Endothelial cell of umbilical vein (primary cell): ENCODE measurements around the gene DGKA. TPM values are rescaled to one million over a fixed set of nuclear protein-coding genes. Genes with fewer than 3 reads are reported as not detected.

Experiments
- BruUV-seq: library from RNA; stranded (reverse); fragments of 400-500 nt; replicated peaks from 2 replicates; lab custom pipeline; 2021; lab: Mats Ljungman, UMichigan
- CTCF ChIA-PET: fragments of 300-600, 350-600 bp; sonication (Branson Sonifier 250); formaldehyde crosslinking; loops from one replicate; lab custom pipeline; 2021; ENCODE audit warnings: antibody characterized with exemption, inconsistent platforms; lab: Charles Lee
- POLR2A ChIA-PET: fragments of 300-600, 350-600 bp; sonication (Branson Sonifier 250); formaldehyde crosslinking; loops from one replicate; lab custom pipeline; 2021; ENCODE audit warnings: antibody characterized with exemption, inconsistent platforms; lab: Charles Lee
- DNase-seq: peaks from one replicate; pipeline ENCODE4 v3.0.0-alpha.2; 2011; ENCODE audit warnings: low read depth, low spot score
- FAIRE-seq: peaks from 2 replicates; lab custom pipeline; 2011; peaks lifted over from hg19 to GRCh38; lab: Jason Lieb, UNC
- H2AFZ ChIP-seq: 2 replicates; pipeline ENCODE4 v1.6.0; 2012; ENCODE audit warnings: low read depth, low read length, control low read depth, inconsistent platforms
- H3K27ac ChIP-seq: 2 replicates; pipeline ENCODE4 v1.5.1; 2011; ENCODE audit warnings: low read depth, mild to moderate bottlenecking, control low read depth, low read length, moderate library complexity; ENCODE audit not compliant: insufficient read depth
- H3K27me3 ChIP-seq, 2 experiments: 2 replicates each; pipeline versions ENCODE4 v1.6.0 to v1.6.1; 2011; ENCODE audit warnings: low read length in 2 of 2, mixed read lengths in 1 of 2; ENCODE audit not compliant: control insufficient read depth in 2 of 2, insufficient read depth in 2 of 2
- H3K36me3 ChIP-seq, 2 experiments: 2 replicates in 1 of 2; 3 replicates in 1 of 2; pipeline ENCODE4 v1.5.1; 2011; ENCODE audit warnings: low read length in 2 of 2, mild to moderate bottlenecking in 1 of 2, moderate library complexity in 1 of 2; ENCODE audit not compliant: control insufficient read depth in 2 of 2, insufficient read depth in 2 of 2; ENCODE audit errors: extremely low read depth in 1 of 2
- H3K4me1 ChIP-seq: 3 replicates; pipeline ENCODE4 v1.5.1; 2011; ENCODE audit warnings: mild to moderate bottlenecking, low read length; ENCODE audit not compliant: control insufficient read depth, insufficient read depth; ENCODE audit errors: extremely low read depth
- H3K4me2 ChIP-seq: 2 replicates; pipeline ENCODE4 v1.6.1; 2011; ENCODE audit warnings: low read length, control low read depth, mixed read lengths; ENCODE audit not compliant: insufficient read depth
- H3K4me3 ChIP-seq, 3 experiments: fragments of 200-600 bp in 1 of 3; sonication (generic), shearing (Covaris generic) in 1 of 3; replicated peaks in 1 of 3; 2 replicates each; pipeline ENCODE4 v1.5.1; 2011 to 2016; ENCODE audit warnings: control low read depth in 3 of 3, low read length in 3 of 3, mild to moderate bottlenecking in 2 of 3, inconsistent platforms in 1 of 3, low read depth in 1 of 3, moderate library complexity in 1 of 3; ENCODE audit not compliant: insufficient read depth in 1 of 3
- H3K79me2 ChIP-seq: 2 replicates; pipeline ENCODE4 v1.6.0; 2012; ENCODE audit warnings: low read length, inconsistent platforms; ENCODE audit not compliant: control insufficient read depth, insufficient read depth
- H3K9ac ChIP-seq: replicated peaks from 2 replicates; pipeline ENCODE3; 2011; ENCODE audit warnings: low read length, control low read depth; ENCODE audit not compliant: insufficient read depth; ENCODE audit errors: extremely low read depth
- H3K9me1 ChIP-seq: replicated peaks from 3 replicates; pipeline ENCODE4 v1.6.0; 2011; ENCODE audit warnings: mild to moderate bottlenecking, low read length; ENCODE audit not compliant: control insufficient read depth, insufficient read depth; ENCODE audit errors: extremely low read depth
- H3K9me3 ChIP-seq: replicated peaks from 2 replicates; pipeline ENCODE4 v1.5.1; 2012; ENCODE audit warnings: low read length, inconsistent platforms; ENCODE audit not compliant: control insufficient read depth, insufficient read depth
- H4K20me1 ChIP-seq: replicated peaks from 2 replicates; pipeline ENCODE3; 2011; ENCODE audit warnings: mild to moderate bottlenecking, low read length; ENCODE audit not compliant: control insufficient read depth, insufficient read depth; ENCODE audit errors: extremely low read depth
- EZH2 ChIP-seq: IDR thresholded peaks from 2 replicates; pipeline ENCODE4 v1.6.1; 2012; ENCODE audit warnings: borderline replicate concordance, low read depth, mild to moderate bottlenecking, moderate library complexity, low read length, inconsistent platforms; ENCODE audit not compliant: severe bottlenecking
- FOS ChIP-seq: IDR thresholded peaks from 2 replicates; pipeline ENCODE4 v1.6.1; 2011; ENCODE audit warnings: mild to moderate bottlenecking, low read length, moderate library complexity, borderline replicate concordance; ENCODE audit not compliant: insufficient read depth
- POLR2A ChIP-seq: IDR thresholded peaks from 2 replicates; pipeline ENCODE4 v1.6.1; 2012; ENCODE audit warnings: low read depth, mild to moderate bottlenecking, control low read depth, low read length
- POLR2AphosphoS5 ChIP-seq: IDR thresholded peaks from 2 replicates; pipeline ENCODE4 v1.6.1; 2012; ENCODE audit warnings: low read depth, mild to moderate bottlenecking, control low read depth, low read length, moderate library complexity; ENCODE audit not compliant: insufficient read depth
- dilution Hi-C: fragments of 300-500 bp; cut with MboI; formaldehyde crosslinking; loops from one replicate; pipeline ENCODE4 v1.15.0; 2019; ENCODE audit warnings: low sequenced_read_pairs; ENCODE audit not compliant: extremely low pct_ligation_motif_present
- intact Hi-C: fragments of 100-400 bp; cut with micrococcal nuclease; formaldehyde crosslinking; loops from one replicate; pipeline ENCODE4 v1.10.0; 2022
- polyA plus RNA-seq, 4 experiments: library from polyadenylated mRNA; depleted of rRNA in 3 of 4; stranded (reverse) in 3 of 4; unstranded in 1 of 4; fragments of >200 nt; gene quantifications; 2 replicates each; pipeline versions ENCODE4 v1.2.1 to v1.2.3, GENCODE V29; 2011 to 2012; ENCODE audit warnings: missing spikeins in 1 of 4
- total RNA-seq: library from RNA; stranded (reverse); gene quantifications from 2 replicates; pipeline ENCODE4 v1.2.3, GENCODE V29; 2021
- TF ChIP-seq, protein P1 (sequence below), 2 donors: IDR thresholded peaks; 1 replicate in 1 of 2; 2 replicates in 1 of 2; pipeline ENCODE4 v1.5.1; 2011; ENCODE audit warnings: low read length in 2 of 2, mild to moderate bottlenecking in 2 of 2, moderate library complexity in 2 of 2, control low read depth in 1 of 2, inconsistent platforms in 1 of 2, low read depth in 1 of 2; ENCODE audit not compliant: insufficient read depth in 1 of 2; ENCODE audit errors: extremely low read depth in 1 of 2
- TF ChIP-seq, protein P2 (sequence below): IDR thresholded peaks from 2 replicates; pipeline ENCODE4 v1.6.1; 2011; ENCODE audit not compliant: insufficient read depth, insufficient read length

The DGKA gene
- total and polyA plus RNA-seq, 2 donors (not counting 3 experiments of a cell fraction or from before 2014, with no cell fraction given): 49.8 to 53.2 TPM

DNA sequence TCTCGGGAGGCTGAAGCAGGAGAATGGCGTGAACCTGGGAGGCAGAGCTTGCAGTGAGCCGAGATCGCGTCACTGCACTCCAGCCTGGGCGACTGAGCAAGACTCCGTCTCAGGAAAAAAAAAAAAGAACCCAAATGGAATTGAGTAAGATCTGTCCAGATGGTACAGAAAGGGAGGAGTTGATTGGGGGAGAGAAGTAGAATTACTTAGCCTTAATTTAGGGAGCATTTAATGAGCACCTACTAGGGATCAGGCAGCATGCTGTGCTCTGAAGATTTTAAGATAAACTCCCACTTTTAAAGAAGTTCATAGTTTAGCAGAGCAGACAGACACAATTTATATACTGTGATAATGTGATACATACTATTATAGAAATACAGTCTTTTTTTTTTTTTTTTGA is 47.4 kb downstream of the DGKA start:
- BruUV-seq: no TSS peak
- Histone ChIP-seq H3K9me1 (no peaks in the 10 kb centered on the region), H2AFZ (no peak overlapping the region), H3K36me3 (peaks cover 4 to 5% of the 10 kb centered on the region in 2 experiments), H3K79me2 (peaks cover 57% of the 10 kb centered on the region), H4K20me1 (no peaks in the 10 kb centered on the region), H3K9ac (no peak overlapping the region), H3K9me3 (no peaks in the 10 kb centered on the region), H3K4me2 (no peak overlapping the region), H3K4me1 (peaks cover 16% of the 10 kb centered on the region), H3K27me3 (no peaks in the 10 kb centered on the region), H3K27ac (no peak overlapping the region), H3K4me3 (no peak overlapping the region)
- dilution Hi-C loops (no loop called here), intact Hi-C loops (no loop called here)
- DNase-seq (no peak), FAIRE-seq (no peak)
- CTCF ChIA-PET: interaction anchor here (0.7 to 1.2 kb wide), 2 partner anchors 20 to 51 kb away, joined by 3 read pairs; no protein-coding TSS in a partner anchor
- POLR2A ChIA-PET: no interaction called here
- TF ChIP-seq, protein P1, sequence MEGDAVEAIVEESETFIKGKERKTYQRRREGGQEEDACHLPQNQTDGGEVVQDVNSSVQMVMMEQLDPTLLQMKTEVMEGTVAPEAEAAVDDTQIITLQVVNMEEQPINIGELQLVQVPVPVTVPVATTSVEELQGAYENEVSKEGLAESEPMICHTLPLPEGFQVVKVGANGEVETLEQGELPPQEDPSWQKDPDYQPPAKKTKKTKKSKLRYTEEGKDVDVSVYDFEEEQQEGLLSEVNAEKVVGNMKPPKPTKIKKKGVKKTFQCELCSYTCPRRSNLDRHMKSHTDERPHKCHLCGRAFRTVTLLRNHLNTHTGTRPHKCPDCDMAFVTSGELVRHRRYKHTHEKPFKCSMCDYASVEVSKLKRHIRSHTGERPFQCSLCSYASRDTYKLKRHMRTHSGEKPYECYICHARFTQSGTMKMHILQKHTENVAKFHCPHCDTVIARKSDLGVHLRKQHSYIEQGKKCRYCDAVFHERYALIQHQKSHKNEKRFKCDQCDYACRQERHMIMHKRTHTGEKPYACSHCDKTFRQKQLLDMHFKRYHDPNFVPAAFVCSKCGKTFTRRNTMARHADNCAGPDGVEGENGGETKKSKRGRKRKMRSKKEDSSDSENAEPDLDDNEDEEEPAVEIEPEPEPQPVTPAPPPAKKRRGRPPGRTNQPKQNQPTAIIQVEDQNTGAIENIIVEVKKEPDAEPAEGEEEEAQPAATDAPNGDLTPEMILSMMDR (IDR thresholded peaks at IDR 0.05; ENCODE audit: extremely low read depth in 1 of 2, insufficient read depth in 1 of 2, low read depth in 1 of 2, low read length in 2 of 2): no peak
- TF ChIP-seq POLR2AphosphoS5 (no peak), EZH2 (no peak), POLR2A (no peak), FOS (no peak)
- TF ChIP-seq, protein P2, sequence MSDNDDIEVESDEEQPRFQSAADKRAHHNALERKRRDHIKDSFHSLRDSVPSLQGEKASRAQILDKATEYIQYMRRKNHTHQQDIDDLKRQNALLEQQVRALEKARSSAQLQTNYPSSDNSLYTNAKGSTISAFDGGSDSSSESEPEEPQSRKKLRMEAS: no peak
